HCT116 (cell line): ENCODE data around the gene LRFN4. TPM values are rescaled to one million over a fixed set of nuclear protein-coding genes. Genes with fewer than 3 reads are reported as not detected.

ENCODE experiments used
- ATAC-seq: fragments of 200-7000 bp; cut with Tn5 transposase; 2 replicates; pipeline ENCODE4 v1.9.1; 2020; ENCODE audit warnings: mild to moderate bottlenecking, moderate library complexity
- BruUV-seq: library from RNA; stranded (reverse); fragments of 400-500 nt; replicated peaks from 2 replicates; lab custom pipeline; 2021; lab: Mats Ljungman, UMichigan
- CTCF ChIA-PET: fragments of 300-600 bp; sonication (Branson Sonifier 250); formaldehyde crosslinking; loops from one replicate; lab custom pipeline; 2021; ENCODE audit warnings: antibody characterized with exemption; lab: Charles Lee
- POLR2A ChIA-PET: fragments of 300-600, 350-600 bp; sonication (Branson Sonifier 250); formaldehyde crosslinking; loops from one replicate; lab custom pipeline; 2021; ENCODE audit warnings: antibody characterized with exemption; lab: Charles Lee
- RAD21 ChIA-PET, 2 experiments: fragments of 300-600 bp; sonication (Branson Sonifier 250); formaldehyde crosslinking; loops; one replicate each; lab custom pipeline; 2023; ENCODE audit warnings: low total read pairs in 2 of 2; ENCODE audit not compliant: uncharacterized antibody in 2 of 2, unreplicated experiment in 2 of 2, low non-redundant PET in 1 of 2; lab: Charles Lee
- DNase-seq: peaks from one replicate; pipeline ENCODE4 v3.0.0-alpha.2; 2010; ENCODE audit warnings: low read depth, low spot score
- H2AFZ ChIP-seq: fragments of 200-600 bp; shearing (Covaris generic), sonication (generic); 2 replicates; pipeline ENCODE4 v1.6.1; 2017; ENCODE audit warnings: low read depth, mixed run types, mixed read lengths, antibody characterized with exemption, low read length; ENCODE audit not compliant: poor library complexity, severe bottlenecking
- H3K27ac ChIP-seq: 2 replicates; pipeline ENCODE4 v1.5.1; 2012; ENCODE audit warnings: low read depth, low read length
- H3K27me3 ChIP-seq: fragments of 200-600 bp; sonication (generic); 2 replicates; pipeline ENCODE4 v1.6.1; 2016; ENCODE audit warnings: mixed run types, low read length, mixed read lengths; ENCODE audit not compliant: insufficient read depth
- H3K36me3 ChIP-seq, 2 experiments: fragments of 200-500 bp in 1 of 2; fragments of 200-600 bp in 1 of 2; sonication (Bioruptor generic) in 1 of 2; sonication (generic) in 1 of 2; 2 replicates each; pipeline versions ENCODE4 v1.5.1 to v1.6.1; 2014 to 2016; ENCODE audit warnings: low read length in 2 of 2, inconsistent platforms in 1 of 2, mixed read lengths in 1 of 2, mixed run types in 1 of 2; ENCODE audit not compliant: insufficient read depth in 2 of 2, control insufficient read depth in 1 of 2
- H3K4me1 ChIP-seq, 2 experiments: fragments of 200-600 bp in 1 of 2; sonication (generic) in 1 of 2; 2 replicates each; pipeline versions ENCODE4 v1.5.1 to v1.6.1; 2012 to 2017; ENCODE audit warnings: low read length in 2 of 2, inconsistent platforms in 1 of 2, mild to moderate bottlenecking in 1 of 2, mixed read lengths in 1 of 2, mixed run types in 1 of 2, moderate library complexity in 1 of 2; ENCODE audit not compliant: insufficient read depth in 2 of 2, control insufficient read depth in 1 of 2
- H3K4me2 ChIP-seq: fragments of 200-600 bp; sonication (generic); 2 replicates; pipeline ENCODE4 v1.6.1; 2017; ENCODE audit warnings: mixed run types, low read length, mixed read lengths
- H3K4me3 ChIP-seq, 2 experiments: fragments of 200-600 bp in 1 of 2; sonication (generic) in 1 of 2; replicated peaks in 1 of 2; 2 replicates each; pipeline ENCODE4 v1.5.1; 2011 to 2016; ENCODE audit warnings: low read length in 2 of 2, control low read depth in 1 of 2, low read depth in 1 of 2, mild to moderate bottlenecking in 1 of 2, mixed read lengths in 1 of 2, mixed run types in 1 of 2
- H3K79me2 ChIP-seq: fragments of 200-600 bp; sonication (generic); 2 replicates; pipeline ENCODE4 v1.6.1; 2017; ENCODE audit warnings: mild to moderate bottlenecking, mixed run types, low read length, moderate library complexity, mixed read lengths; ENCODE audit not compliant: insufficient read depth
- H3K9ac ChIP-seq: fragments of 200-600 bp; sonication (generic); 2 replicates; pipeline ENCODE4 v1.6.1; 2016; ENCODE audit warnings: low read length, mixed read lengths
- H3K9me2 ChIP-seq: fragments of 200-600 bp; sonication (generic), shearing (Covaris generic); 2 replicates; pipeline ENCODE4 v1.6.1; 2017; ENCODE audit warnings: mixed run types, mild to moderate bottlenecking, moderate library complexity; ENCODE audit not compliant: insufficient read depth
- H3K9me3 ChIP-seq, 2 experiments: fragments of 200-500 bp in 1 of 2; fragments of 200-600 bp in 1 of 2; sonication (Bioruptor generic) in 1 of 2; sonication (generic) in 1 of 2; 2 replicates each; pipeline ENCODE4 v1.6.1; 2014 to 2017; ENCODE audit warnings: low read length in 2 of 2, mixed read lengths in 2 of 2, inconsistent platforms in 1 of 2, low read depth in 1 of 2, mild to moderate bottlenecking in 1 of 2, mixed run types in 1 of 2, moderate library complexity in 1 of 2; ENCODE audit not compliant: control insufficient read depth in 1 of 2, insufficient read depth in 1 of 2
- H4K20me1 ChIP-seq: fragments of 200-600 bp; sonication (generic), shearing (Covaris generic); 2 replicates; pipeline ENCODE4 v1.6.1; 2017; ENCODE audit warnings: mixed run types, mild to moderate bottlenecking, moderate library complexity; ENCODE audit not compliant: insufficient read depth
- CEBPB ChIP-seq: IDR thresholded peaks from 2 replicates; pipeline ENCODE4 v1.6.1; 2012; ENCODE audit warnings: low read depth
- JUND ChIP-seq: IDR thresholded peaks from 2 replicates; pipeline ENCODE4 v1.6.1; 2012
- RAD21 ChIP-seq: IDR thresholded peaks from 2 replicates; pipeline ENCODE4 v1.6.1; 2012; ENCODE audit warnings: low read depth, mild to moderate bottlenecking
- REST ChIP-seq: IDR thresholded peaks from 2 replicates; pipeline ENCODE4 v1.6.1; 2012; ENCODE audit warnings: low read depth
- SP1 ChIP-seq: IDR thresholded peaks from 2 replicates; pipeline ENCODE4 v1.6.1; 2012; ENCODE audit warnings: low read depth
- ZBTB33 ChIP-seq: IDR thresholded peaks from 2 replicates; pipeline ENCODE4 v1.6.1; 2011; ENCODE audit warnings: mild to moderate bottlenecking, low read length, moderate library complexity; ENCODE audit not compliant: insufficient replicate concordance; ENCODE audit errors: extremely low read depth
- ZNF274 ChIP-seq: fragments of 200-500 bp; sonication (Bioruptor generic); IDR thresholded peaks from 2 replicates; pipeline ENCODE4 v1.6.1; 2014; ENCODE audit warnings: mild to moderate bottlenecking, low read depth, low read length, inconsistent platforms
- intact Hi-C: fragments of 100-400 bp; cut with micrococcal nuclease; formaldehyde crosslinking; loops from 2 replicates; pipeline ENCODE4 v1.10.0; 2022
- total RNA-seq: library from RNA; stranded (reverse); gene quantifications from one replicate; pipeline ENCODE4 v1.2.1, GENCODE V29; 2021; ENCODE audit not compliant: unreplicated experiment

LRFN4 gene
- total RNA-seq, 1 experiment from 2014 or later, result 55.4 TPM

DNA sequence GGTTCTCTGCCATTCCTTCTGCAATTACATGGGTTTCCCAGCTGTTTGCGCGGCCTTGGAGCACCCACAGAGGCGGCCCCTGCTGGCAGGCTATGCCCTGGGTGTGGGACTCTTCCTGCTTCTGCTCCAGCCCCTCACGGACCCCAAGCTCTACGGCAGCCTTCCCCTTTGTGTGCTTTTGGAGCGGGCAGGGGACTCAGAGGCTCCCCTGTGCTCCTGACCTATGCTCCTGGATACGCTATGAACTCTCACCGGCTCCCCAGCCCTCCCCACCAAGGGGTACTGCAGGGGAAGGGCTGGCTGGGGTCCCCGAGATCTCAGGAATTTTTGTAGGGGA is 11.0 kb upstream of the LRFN4 start:
- Histone ChIP-seq H3K4me2 (no peak overlapping the region), H3K36me3 (peaks cover 7 to 21% of the 10 kb centered on the region in 2 experiments), H3K27ac (no peak overlapping the region), H3K9me3 (no peaks in the 10 kb centered on the region), H3K4me1 (peaks cover 7 to 20% of the 10 kb centered on the region in 2 experiments; a peak in 3 of 4 replicates), H3K4me3 (no peak overlapping the region), H2AFZ (no peak overlapping the region), H3K9me2 (no peaks in the 10 kb centered on the region), H4K20me1 (peaks cover 3% of the 10 kb centered on the region; the same call in 1 of the 2 replicates), H3K27me3 (no peaks in the 10 kb centered on the region), H3K9ac (no peak overlapping the region), H3K79me2 (peaks cover 55% of the 10 kb centered on the region)
- POLR2A ChIA-PET, result interaction anchor here (1.4 kb wide), 1 partner anchor 10 kb away, joined by 4 read pairs; no protein-coding TSS in a partner anchor
- no peak for TF ChIP-seq REST
- no peak for TF ChIP-seq CEBPB
- no peak for TF ChIP-seq ZNF274
- TF ChIP-seq SP1, result no peak
- no peak for TF ChIP-seq RAD21
- TF ChIP-seq JUND, result no peak
- no peak for TF ChIP-seq ZBTB33
- no peak for ATAC-seq
- BruUV-seq, result no TSS peak
- CTCF ChIA-PET, result no interaction called here
- no peak for DNase-seq
- intact Hi-C loops, result no loop called here
- RAD21 ChIA-PET, result no interaction called here
